HAP-1 (cell line): ENCODE results near the gene ORM2.

Source experiments
- DNase-seq, 2 experiments: peaks; one replicate each; pipeline ENCODE4 v3.0.0-alpha.2; 2016 to 2020; ENCODE audit warnings: low spot score in 2 of 2
- H3K27me3 ChIP-seq: fragments of 250-450 bp; sonication (Bioruptor Pico); 2 replicates; pipeline ENCODE4 v1.5.1; 2020; ENCODE audit warnings: low read depth, mild to moderate bottlenecking, moderate library complexity
- H3K36me3 ChIP-seq: fragments of 250-450 bp; sonication (Bioruptor Pico); replicated peaks from 2 replicates; pipeline ENCODE4 v1.5.1; 2020; ENCODE audit warnings: mild to moderate bottlenecking
- H3K4me1 ChIP-seq: fragments of 250-450 bp; sonication (Bioruptor Pico); 2 replicates; pipeline ENCODE4 v1.5.1; 2020; ENCODE audit warnings: mild to moderate bottlenecking
- H3K4me3 ChIP-seq: fragments of 250-450 bp; sonication (Bioruptor Pico); 2 replicates; pipeline ENCODE4 v1.5.1; 2020; ENCODE audit warnings: mild to moderate bottlenecking, moderate library complexity
- H3K9me3 ChIP-seq: fragments of 250-450 bp; sonication (Bioruptor Pico); 2 replicates; pipeline ENCODE4 v1.5.1; 2020; ENCODE audit warnings: mild to moderate bottlenecking, moderate library complexity
- in situ Hi-C: fragments of 300-500 bp; cut with MboI; formaldehyde crosslinking; loops from 3 replicates; pipeline ENCODE4 v1.14.3; 2020; ENCODE audit warnings: low sequenced_read_pairs, inconsistent platforms, mixed read lengths

ORM2 gene

DNA sequence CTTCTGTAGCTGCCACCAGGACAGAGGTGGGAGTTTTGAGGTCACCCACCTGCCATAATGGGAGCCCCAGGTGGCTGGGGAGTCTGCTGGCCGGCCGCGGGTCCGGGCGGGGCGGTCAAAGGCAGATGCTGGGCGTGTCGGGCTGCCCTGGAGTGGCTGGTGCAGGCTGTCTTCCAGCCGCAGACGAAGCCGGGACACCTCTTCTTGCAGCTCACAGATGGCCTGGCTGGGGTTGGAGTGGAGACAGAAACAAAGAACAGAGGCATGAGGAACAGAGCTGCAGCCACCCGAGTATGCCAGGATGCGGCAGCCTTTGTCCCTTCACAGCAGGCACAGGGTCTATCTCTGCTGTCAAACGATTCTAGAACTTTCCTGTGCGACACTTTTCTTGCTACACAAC lies 18.0 kb downstream of the ORM2 start:
- Histone ChIP-seq H3K4me1 (peaks cover 4% of the 10 kb centered on the region), H3K9me3 (no peaks in the 10 kb centered on the region), H3K27me3 (no peaks in the 10 kb centered on the region), H3K4me3 (no peak overlapping the region), H3K36me3 (peaks cover 24% of the 10 kb centered on the region)
- in situ Hi-C loops, result no loop called here
- no peak for DNase-seq

DNA sequence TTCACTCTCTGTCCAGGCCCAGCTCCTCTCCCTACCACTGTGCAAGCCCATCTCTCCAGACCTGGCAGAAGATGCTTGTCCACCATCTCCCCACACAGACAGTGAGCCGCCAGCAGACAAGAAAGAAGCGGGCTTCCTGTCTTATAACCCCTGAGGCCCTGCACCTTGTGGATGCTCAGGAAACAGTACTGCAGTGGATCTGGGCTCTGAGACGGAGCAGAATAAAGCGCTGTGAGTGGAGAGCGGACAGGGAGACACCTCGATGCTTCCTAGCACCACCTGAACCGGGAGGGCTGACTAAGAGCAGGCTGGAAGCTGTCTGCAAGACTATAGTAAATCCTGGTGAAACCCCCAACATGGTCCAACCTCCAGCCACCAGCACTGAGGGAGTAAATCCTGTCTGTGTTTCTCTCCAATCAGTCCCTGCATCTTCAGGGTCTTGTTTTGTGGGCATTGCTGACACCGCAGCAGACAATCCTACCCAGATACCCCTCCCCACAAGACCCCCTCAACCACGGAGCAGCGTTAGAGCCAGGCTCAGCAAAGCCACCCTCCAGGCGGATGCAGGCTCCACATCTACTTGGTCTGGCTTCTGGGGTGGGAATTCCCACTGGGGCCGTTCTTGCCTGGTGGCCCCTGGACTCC lies 18.7 kb downstream of the ORM2 start:
- no peak for DNase-seq
- no peaks in the 10 kb centered on the region for H3K27me3 ChIP-seq
- peaks cover 24% of the 10 kb centered on the region for H3K36me3 ChIP-seq
- H3K4me1 ChIP-seq, result peaks cover 4% of the 10 kb centered on the region
- in situ Hi-C loops, result no loop called here
- H3K9me3 ChIP-seq, result no peaks in the 10 kb centered on the region
- H3K4me3 ChIP-seq, result no peak overlapping the region

DNA sequence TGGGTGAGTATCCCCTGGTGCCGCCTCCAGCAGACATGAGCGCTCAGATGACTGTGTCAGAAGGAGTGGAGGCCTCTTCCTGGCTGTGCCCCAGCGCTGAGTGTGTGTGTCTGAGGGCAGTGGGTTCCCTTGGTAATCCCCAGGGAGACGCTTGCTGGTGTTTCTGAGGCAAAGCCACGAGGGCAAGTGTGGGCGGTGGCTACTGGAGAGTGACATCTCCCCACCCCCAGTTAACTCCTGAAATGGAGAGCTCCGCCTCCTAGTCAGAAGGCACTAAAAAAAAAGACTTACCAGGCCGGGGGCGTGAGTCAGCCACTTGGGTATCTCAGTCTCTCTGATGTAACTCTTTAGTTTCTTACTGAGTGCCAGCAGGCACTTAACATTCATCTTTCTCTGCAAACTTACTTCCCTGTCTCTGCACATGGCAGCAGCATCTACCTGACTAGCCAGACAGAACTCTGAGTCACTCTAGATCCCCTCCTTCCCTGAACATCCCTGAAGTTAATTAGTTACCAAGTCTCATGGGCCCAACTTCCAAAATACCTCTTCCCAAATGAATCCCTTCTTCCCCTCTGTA lies 19.3 kb downstream of the ORM2 start:
- Histone ChIP-seq H3K9me3 (no peaks in the 10 kb centered on the region), H3K4me1 (peaks cover 4% of the 10 kb centered on the region), H3K36me3 (peaks cover 24% of the 10 kb centered on the region), H3K27me3 (no peaks in the 10 kb centered on the region), H3K4me3 (no peak overlapping the region)
- in situ Hi-C loops, result no loop called here
- DNase-seq, result peak; percentile 60 to 75

DNA sequence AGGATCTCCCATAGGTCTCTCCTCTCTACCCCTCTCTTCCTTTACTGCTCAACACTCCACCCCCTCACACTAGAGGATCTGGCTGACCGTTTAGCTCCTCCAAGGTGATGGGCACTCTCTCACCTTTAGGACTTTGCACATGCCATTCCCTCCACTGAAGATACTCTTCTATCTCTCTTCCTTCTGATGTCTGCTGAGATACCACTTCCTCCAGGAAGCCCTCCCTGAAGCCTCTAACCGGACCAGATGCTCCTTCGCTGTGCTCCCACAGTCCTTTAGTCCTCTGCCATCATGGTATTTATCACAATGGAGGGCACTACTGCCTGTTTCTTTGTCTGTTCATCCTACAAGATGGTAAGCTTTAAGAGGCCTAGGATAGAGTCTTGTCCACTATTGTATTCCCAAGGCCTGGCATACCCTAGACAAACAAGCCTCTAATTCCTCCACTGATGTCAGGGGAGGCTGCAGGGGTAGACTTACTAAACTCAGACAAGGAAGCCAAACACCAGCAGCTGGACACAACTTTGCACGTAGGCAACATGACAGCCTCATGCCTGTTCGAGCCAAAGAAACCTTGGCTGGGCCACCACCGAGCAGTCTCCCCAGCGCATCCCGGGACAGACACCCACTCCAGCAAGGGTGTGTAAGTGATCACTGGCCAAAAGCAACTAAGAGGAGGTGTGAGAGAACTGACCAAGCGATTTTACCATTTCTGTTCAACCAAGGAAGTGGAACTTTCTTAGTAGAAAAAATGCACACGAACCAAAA lies 20.2 kb downstream of the ORM2 start:
- Histone ChIP-seq H3K9me3 (no peaks in the 10 kb centered on the region), H3K36me3 (peaks cover 24% of the 10 kb centered on the region), H3K4me3 (no peak overlapping the region), H3K27me3 (no peaks in the 10 kb centered on the region), H3K4me1 (peaks cover 4% of the 10 kb centered on the region)
- in situ Hi-C loops, result no loop called here
- DNase-seq, result no peak

DNA sequence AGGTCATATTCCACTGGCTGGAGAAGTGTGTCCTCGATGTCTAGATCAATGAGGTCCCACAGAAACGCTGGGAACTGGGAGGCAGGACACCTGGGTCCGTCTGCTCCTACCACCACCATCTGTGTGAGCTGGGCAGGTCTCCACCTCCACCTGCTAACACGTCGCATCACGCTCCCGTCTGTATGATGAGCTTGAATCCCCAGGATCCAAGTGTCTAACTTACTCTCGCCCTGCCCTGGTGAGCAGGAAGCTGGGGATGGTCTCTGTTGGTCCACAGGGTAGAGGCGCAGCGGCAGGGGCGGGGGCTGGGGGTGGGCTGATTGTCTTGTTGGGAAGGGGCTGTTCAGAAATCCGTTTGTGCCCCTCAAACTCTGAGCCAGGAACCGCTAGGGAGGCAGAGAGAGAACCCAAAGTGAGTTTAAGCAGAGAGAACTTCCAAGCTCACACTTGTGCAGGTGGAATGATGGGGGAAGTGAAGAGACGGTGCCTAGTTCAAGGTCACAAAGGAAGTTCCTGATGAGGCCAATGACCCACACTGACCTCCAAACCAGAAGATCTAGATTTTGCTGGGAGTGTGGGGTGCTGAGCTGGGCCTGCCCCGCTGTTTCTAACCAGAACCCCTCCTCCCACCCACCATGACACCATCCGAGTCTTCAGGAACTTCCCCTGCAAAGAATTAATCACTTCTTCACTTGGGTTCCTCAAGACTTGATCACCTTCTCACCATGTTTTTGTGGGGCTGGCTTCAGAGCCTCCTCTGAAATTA lies 21.1 kb downstream of the ORM2 start:
- peaks cover 26% of the 10 kb centered on the region for H3K36me3 ChIP-seq
- DNase-seq, result no peak
- H3K9me3 ChIP-seq, result no peaks in the 10 kb centered on the region
- H3K4me1 ChIP-seq, result peaks cover 4% of the 10 kb centered on the region
- no peak overlapping the region for H3K4me3 ChIP-seq
- in situ Hi-C loops, result no loop called here
- H3K27me3 ChIP-seq, result no peaks in the 10 kb centered on the region

DNA sequence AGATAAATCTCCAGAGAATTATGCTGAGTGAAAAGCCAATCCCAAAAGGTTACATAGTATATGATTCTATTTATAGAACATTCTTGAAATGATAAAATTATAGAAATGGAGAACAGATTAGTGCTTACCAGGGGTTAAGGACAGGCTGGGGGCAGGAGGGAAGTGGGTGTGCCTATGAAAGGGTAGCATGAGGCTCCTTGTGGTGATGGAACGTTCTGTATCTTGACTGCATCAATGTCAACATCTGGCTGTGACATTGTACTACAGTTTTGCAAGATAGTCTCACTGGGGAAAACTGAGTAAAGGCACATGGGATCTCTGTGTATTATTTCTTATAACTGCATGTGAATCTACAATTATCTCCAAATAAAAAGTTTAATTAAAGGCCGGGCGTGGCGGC lies 22.3 kb downstream of the ORM2 start:
- Histone ChIP-seq H3K36me3 (peaks cover 16% of the 10 kb centered on the region), H3K4me3 (no peak overlapping the region), H3K4me1 (peaks cover 4% of the 10 kb centered on the region), H3K9me3 (no peaks in the 10 kb centered on the region), H3K27me3 (no peaks in the 10 kb centered on the region)
- in situ Hi-C loops, result no loop called here
- no peak for DNase-seq

DNA sequence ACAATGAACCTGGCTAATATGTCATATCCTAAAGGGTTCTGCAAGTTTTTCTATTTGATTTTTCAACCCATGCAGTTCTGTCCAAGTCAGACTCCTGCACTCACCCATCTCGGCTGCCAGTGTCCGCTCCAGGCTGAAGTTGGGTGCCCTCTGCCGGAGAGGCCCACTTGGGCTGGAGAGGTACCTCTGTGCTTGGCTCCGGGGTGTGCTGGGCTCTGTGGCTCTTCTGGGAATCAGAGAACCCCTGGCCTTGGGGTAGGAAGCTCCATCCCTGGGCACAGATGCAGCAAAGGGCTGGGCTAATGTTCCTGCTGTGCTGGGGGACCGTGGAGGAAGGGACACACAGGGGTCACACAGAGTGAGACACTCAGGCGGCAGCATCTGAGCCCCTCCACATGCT lies 26.2 kb downstream of the ORM2 start:
- H3K27me3 ChIP-seq, result no peaks in the 10 kb centered on the region
- in situ Hi-C loops, result no loop called here
- no peaks in the 10 kb centered on the region for H3K9me3 ChIP-seq
- no peak for DNase-seq
- peaks cover 23% of the 10 kb centered on the region for H3K36me3 ChIP-seq
- H3K4me3 ChIP-seq, result no peak overlapping the region
- H3K4me1 ChIP-seq, result no peaks in the 10 kb centered on the region

DNA sequence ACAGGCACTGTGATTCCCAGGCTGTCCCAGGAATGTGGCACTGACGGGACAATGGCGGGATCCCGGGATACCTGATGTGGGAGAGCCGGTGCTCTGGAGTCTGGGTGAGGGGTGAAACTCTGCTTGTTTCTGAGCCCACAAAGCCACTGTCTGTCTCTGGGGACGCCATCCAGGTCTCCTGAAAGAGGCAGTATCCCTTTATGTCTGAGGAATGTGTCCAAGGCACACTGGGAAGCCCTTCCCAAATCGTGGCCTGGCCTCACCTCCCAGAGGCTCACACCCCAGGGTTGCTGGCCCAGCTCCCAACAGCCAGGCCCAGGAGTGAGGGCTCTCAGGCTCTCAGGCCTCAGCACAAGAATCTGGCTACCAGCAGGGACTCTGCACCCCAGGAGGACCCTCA lies 27.1 kb downstream of the ORM2 start:
- DNase-seq, result no peak
- in situ Hi-C loops, result no loop called here

DNA sequence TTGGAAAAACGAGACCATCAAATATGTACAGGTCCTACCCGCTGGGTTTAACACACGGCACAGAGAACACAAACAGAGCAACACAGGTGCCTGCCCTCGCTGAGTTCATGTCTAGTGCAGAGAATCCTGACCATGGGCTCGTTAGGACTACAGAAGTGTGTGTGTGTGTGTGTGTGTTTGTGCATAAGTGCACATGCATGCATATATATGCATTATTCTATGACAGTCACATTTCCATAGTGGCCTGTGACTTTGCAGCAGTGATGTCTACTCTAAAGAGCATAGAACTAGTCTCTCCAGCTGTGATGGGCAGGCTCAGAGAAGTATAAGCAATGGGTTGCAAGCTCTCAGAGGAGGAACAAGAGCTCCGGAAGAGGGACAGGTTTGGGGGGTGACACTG lies 27.7 kb downstream of the ORM2 start:
- Histone ChIP-seq H3K4me1 (no peaks in the 10 kb centered on the region), H3K36me3 (peaks cover 32% of the 10 kb centered on the region), H3K27me3 (no peaks in the 10 kb centered on the region), H3K4me3 (no peak overlapping the region), H3K9me3 (no peaks in the 10 kb centered on the region)
- in situ Hi-C loops, result no loop called here
- no peak for DNase-seq

More for the DNA sequence above, 27.1 kb downstream of the ORM2 start:
- H3K4me1 ChIP-seq, result no peaks in the 10 kb centered on the region
- H3K4me3 ChIP-seq, result no peak overlapping the region
- H3K36me3 ChIP-seq, result peaks cover 29% of the 10 kb centered on the region
- H3K9me3 ChIP-seq, result no peaks in the 10 kb centered on the region
- no peaks in the 10 kb centered on the region for H3K27me3 ChIP-seq

DNA sequence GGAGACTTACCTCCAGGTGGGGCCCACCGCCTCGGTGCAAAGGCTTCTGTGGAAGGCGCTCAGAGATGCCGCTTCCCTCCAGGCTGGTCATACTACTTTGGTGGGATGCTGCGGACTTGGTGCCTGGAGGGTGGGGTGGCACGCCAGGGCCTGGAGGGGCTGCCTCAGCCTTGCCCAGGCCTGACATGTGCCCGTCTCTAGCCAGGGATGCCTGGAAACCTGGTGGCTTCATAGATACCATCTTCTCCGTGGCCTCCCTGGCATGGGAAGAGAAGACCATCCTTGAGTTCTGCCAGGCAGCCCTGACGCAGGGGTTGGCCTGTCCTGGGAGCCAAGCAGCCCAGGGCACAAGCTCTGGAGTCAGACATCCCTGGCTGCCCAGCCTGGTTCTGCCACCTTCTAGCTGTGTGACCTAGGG lies 28.3 kb downstream of the ORM2 start:
- in situ Hi-C loops, result no loop called here
- H3K27me3 ChIP-seq, result no peaks in the 10 kb centered on the region
- peaks cover 32% of the 10 kb centered on the region for H3K36me3 ChIP-seq
- H3K4me1 ChIP-seq, result no peaks in the 10 kb centered on the region
- no peak overlapping the region for H3K4me3 ChIP-seq
- H3K9me3 ChIP-seq, result no peaks in the 10 kb centered on the region
- no peak for DNase-seq

DNA sequence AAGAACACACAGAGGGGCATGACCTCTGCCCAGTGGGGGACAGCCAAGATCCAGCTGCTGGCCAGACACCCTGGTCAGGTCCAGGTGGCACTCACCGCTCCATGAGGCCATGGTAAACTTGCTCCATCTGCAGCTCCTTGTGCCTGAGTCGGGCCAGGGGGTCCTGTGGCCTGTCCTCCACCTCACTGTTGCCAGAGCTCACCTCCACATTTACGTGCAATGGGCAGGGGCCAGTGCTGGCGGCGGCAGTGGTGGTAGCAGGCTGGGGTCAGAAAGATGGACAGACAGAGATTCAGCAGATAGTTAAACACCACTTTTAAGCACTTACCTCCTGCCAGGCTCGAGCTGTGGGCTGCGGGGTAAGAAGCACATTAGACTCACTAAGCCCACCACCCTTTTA lies 30.1 kb downstream of the ORM2 start:
- DNase-seq, result no peak
- Histone ChIP-seq H3K36me3 (peaks cover 32% of the 10 kb centered on the region), H3K9me3 (no peaks in the 10 kb centered on the region), H3K4me1 (no peaks in the 10 kb centered on the region), H3K27me3 (no peaks in the 10 kb centered on the region), H3K4me3 (no peak overlapping the region)
- in situ Hi-C loops, result no loop called here

DNA sequence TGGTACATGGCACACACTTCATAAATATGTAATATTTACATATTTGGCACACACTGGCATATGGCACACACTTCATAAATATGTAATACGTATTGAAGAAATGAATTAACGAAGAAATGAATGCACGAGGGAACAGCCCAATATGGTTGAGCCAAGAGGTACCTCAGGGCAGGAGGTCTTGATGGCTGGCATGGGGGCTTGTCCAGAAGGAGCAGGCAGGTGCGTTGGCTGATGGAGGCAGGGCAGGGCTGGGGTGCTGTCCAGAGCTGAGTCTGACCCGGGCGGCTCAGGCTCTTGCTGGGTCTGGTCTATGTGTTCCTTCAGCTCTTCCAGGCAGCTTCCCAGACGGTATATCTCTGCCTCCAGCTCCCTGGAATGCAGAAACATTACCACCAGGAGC lies 31.9 kb downstream of the ORM2 start:
- Histone ChIP-seq H3K36me3 (peaks cover 26% of the 10 kb centered on the region), H3K4me1 (no peaks in the 10 kb centered on the region), H3K4me3 (no peak overlapping the region), H3K27me3 (no peaks in the 10 kb centered on the region), H3K9me3 (no peaks in the 10 kb centered on the region)
- DNase-seq, result no peak
- in situ Hi-C loops, result no loop called here

DNA sequence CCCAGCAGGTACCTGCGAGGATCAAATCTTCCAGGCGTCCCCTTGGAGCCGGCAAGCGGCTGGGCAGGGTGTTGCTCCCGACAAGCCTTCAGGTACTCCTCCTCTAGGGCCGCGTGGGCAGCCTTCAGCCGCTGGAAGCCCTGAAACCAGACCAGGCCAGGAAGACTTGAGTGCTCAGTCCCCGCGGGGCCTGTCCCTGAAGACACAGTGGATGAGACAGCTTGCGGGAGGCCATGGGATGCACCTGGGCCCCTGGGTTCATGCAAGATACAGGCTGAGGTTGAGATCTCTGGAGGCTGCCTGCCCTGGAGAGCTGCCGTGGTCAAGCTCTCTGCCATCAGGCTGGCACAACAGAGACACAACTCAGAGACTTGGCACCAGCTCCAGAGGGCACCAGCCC lies 32.7 kb downstream of the ORM2 start:
- no peaks in the 10 kb centered on the region for H3K4me1 ChIP-seq
- H3K36me3 ChIP-seq, result peaks cover 22% of the 10 kb centered on the region
- no peaks in the 10 kb centered on the region for H3K9me3 ChIP-seq
- no peaks in the 10 kb centered on the region for H3K27me3 ChIP-seq
- H3K4me3 ChIP-seq, result no peak overlapping the region
- no peak for DNase-seq
- in situ Hi-C loops, result no loop called here

DNA sequence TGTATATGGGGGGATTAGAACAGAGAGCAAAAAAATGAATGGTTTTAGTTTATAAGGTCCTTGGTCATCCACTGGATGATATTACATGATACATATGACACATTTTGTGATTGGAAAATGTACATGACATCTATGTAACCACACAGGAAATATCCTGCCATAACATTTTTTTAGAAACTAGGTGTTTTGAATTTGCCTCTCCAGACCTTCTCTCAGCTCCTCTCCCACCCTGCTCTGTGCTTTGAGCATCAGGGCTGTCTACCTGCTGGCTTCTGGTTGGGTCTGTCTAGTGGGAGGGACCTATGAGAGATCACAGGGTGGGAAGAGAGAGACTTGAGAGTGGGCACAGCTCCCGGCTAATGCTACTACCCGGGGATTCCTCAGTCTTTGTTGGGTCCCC lies 33.8 kb downstream of the ORM2 start:
- Histone ChIP-seq H3K4me3 (no peak overlapping the region), H3K36me3 (peaks cover 27% of the 10 kb centered on the region), H3K4me1 (no peaks in the 10 kb centered on the region), H3K27me3 (no peaks in the 10 kb centered on the region), H3K9me3 (no peaks in the 10 kb centered on the region)
- in situ Hi-C loops, result no loop called here
- no peak for DNase-seq
